Astrocyte (in vitro differentiated cells and primary cell): ENCODE measurements around the gene PLD1. TPM values are rescaled to one million over a fixed set of nuclear protein-coding genes. Genes with fewer than 3 reads are reported as not detected.

ENCODE experiments used
- DNase-seq: peaks from one replicate; pipeline ENCODE4 v3.0.0-alpha.2; 2010; ENCODE audit warnings: low read depth
- FAIRE-seq: peaks from 2 replicates; lab custom pipeline; 2011; peaks lifted over from hg19 to GRCh38; lab: Jason Lieb, UNC
- H2AFZ ChIP-seq: 2 replicates; pipeline ENCODE4 v1.6.0; 2012; ENCODE audit warnings: low read depth, low read length, inconsistent platforms
- H3K27ac ChIP-seq: 2 replicates; pipeline ENCODE4 v1.5.1; 2011; ENCODE audit warnings: low read depth, low read length, inconsistent platforms
- H3K27me3 ChIP-seq: 2 replicates; pipeline ENCODE4 v1.6.0; 2011; ENCODE audit warnings: low read length, inconsistent platforms; ENCODE audit not compliant: insufficient read depth
- H3K36me3 ChIP-seq: 2 replicates; pipeline ENCODE4 v1.5.1; 2011; ENCODE audit warnings: low read length, inconsistent platforms; ENCODE audit not compliant: insufficient read depth
- H3K4me1 ChIP-seq: 2 replicates; pipeline ENCODE4 v1.5.1; 2011; ENCODE audit warnings: low read length, inconsistent platforms; ENCODE audit not compliant: insufficient read depth
- H3K4me2 ChIP-seq: 2 replicates; pipeline ENCODE4 v1.6.0; 2012; ENCODE audit warnings: low read length, inconsistent platforms
- H3K4me3 ChIP-seq: 2 replicates; pipeline ENCODE4 v1.5.1; 2011; ENCODE audit warnings: low read depth, mild to moderate bottlenecking, low read length, inconsistent platforms; ENCODE audit not compliant: insufficient read depth
- H3K79me2 ChIP-seq: 2 replicates; pipeline ENCODE4 v1.6.0; 2012; ENCODE audit warnings: mild to moderate bottlenecking, low read length, inconsistent platforms; ENCODE audit not compliant: insufficient read depth
- H3K9ac ChIP-seq: 2 replicates; pipeline ENCODE4 v1.6.0; 2012; ENCODE audit warnings: mild to moderate bottlenecking, low read length, inconsistent platforms
- H3K9me3 ChIP-seq: 2 replicates; pipeline ENCODE4 v1.5.1; 2012; ENCODE audit warnings: low read depth, mild to moderate bottlenecking, low read length, inconsistent platforms; ENCODE audit not compliant: insufficient read depth
- H4K20me1 ChIP-seq: 2 replicates; pipeline ENCODE4 v1.6.0; 2012; ENCODE audit warnings: low read length, inconsistent platforms; ENCODE audit not compliant: insufficient read depth
- H3K27ac Mint-ChIP-seq: one replicate; pipeline ENCODE4 v1.8.0; 2021; ENCODE audit warnings: mild to moderate bottlenecking, mixed read lengths; ENCODE audit not compliant: unreplicated experiment
- H3K27me3 Mint-ChIP-seq: one replicate; pipeline ENCODE4 v1.8.0; 2021; ENCODE audit warnings: low read depth, mixed read lengths; ENCODE audit not compliant: unreplicated experiment
- H3K36me3 Mint-ChIP-seq: one replicate; pipeline ENCODE4 v1.8.0; 2021; ENCODE audit warnings: low read depth, mixed read lengths; ENCODE audit not compliant: unreplicated experiment
- H3K4me1 Mint-ChIP-seq: one replicate; pipeline ENCODE4 v1.8.0; 2021; ENCODE audit warnings: low read depth, mixed read lengths; ENCODE audit not compliant: unreplicated experiment
- H3K4me3 Mint-ChIP-seq: one replicate; pipeline ENCODE4 v1.8.0; 2021; ENCODE audit warnings: mild to moderate bottlenecking, moderate library complexity, mixed read lengths; ENCODE audit not compliant: unreplicated experiment
- H3K9me3 Mint-ChIP-seq: one replicate; pipeline ENCODE4 v1.8.0; 2021; ENCODE audit warnings: mild to moderate bottlenecking, mixed read lengths; ENCODE audit not compliant: unreplicated experiment
- CTCF ChIP-seq: IDR thresholded peaks from 2 replicates; pipeline ENCODE4 v1.5.1; 2011; ENCODE audit warnings: low read depth, mild to moderate bottlenecking, inconsistent platforms, low read length, moderate library complexity; ENCODE audit not compliant: insufficient read depth
- EZH2 ChIP-seq: IDR thresholded peaks from 2 replicates; pipeline ENCODE4 v1.6.1; 2012; ENCODE audit warnings: mild to moderate bottlenecking, low read length, inconsistent platforms; ENCODE audit not compliant: insufficient read depth
- total RNA-seq: library from RNA; stranded (reverse); gene quantifications from 2 replicates; pipeline ENCODE4 v1.2.1, GENCODE V29; 2021

Gene PLD1
- total RNA-seq, 1 donor from 2014 or later, result 21.5 TPM

DNA sequence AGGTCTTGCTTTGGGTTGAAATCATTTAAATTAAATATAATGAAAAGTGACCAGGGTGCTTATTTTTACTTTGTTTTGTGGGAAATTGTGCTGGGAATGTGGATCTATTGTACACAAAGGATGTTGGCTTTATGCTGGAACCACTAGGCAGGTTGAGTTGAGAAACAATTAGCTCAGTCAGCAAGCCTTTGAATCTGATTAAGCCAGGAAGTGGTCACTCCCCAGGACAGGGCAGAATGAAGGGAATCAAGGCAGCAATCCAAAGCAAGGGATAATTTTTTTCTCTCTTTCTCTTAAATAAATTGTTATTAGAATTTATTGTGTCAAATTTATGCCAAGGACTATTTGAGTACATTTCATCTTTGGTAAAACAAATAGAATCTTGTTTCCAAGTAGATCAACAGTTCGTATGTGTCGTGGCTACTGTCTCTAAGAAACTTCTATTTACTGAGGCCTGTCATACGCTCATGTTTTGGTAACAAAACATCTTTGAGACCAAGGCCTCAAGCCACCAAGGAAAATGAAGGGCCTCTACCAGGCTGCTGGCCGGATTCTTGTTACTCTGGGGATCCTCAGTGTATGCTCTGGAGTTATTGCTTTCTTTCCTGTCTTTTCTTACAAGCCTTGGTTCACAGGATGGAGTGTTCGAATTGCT lies 32.7 kb upstream of the PLD1 start, which contains the start of gene TMEM212:
Gene TMEM212, plus strand, starts transcription at position 486 of the 655 bp plus-strand sequence. Its CDS starts 35 bp downstream, at position 521.
- no peaks in the 10 kb centered on the region for H3K27me3 Mint-ChIP-seq
- peaks cover 56% of the 10 kb centered on the region for H3K4me1 Mint-ChIP-seq
- H4K20me1 ChIP-seq, result no peaks in the 10 kb centered on the region
- H3K27ac ChIP-seq, result peak within 1 kb of the TSS; percentile 17
- no peaks in the 10 kb centered on the region for H3K27me3 ChIP-seq
- peaks cover 38% of the 10 kb centered on the region for H3K4me1 ChIP-seq
- H3K9ac ChIP-seq, result no peak within 1 kb of the TSS
- peak within 1 kb of the TSS; percentile 37 for H2AFZ ChIP-seq
- H3K4me3 Mint-ChIP-seq, result no peak within 1 kb of the TSS
- no peaks in the 10 kb centered on the region for H3K36me3 ChIP-seq
- no peaks in the 10 kb centered on the region for H3K9me3 Mint-ChIP-seq
- H3K36me3 Mint-ChIP-seq, result peaks cover 3% of the 10 kb centered on the region
- no peak within 1 kb of the TSS for H3K4me3 ChIP-seq
- no peak within 1 kb of the TSS for H3K4me2 ChIP-seq
- TF ChIP-seq CTCF (no peak), EZH2 (no peak)
- peak within 1 kb of the TSS; percentile 96 for H3K27ac Mint-ChIP-seq
- no peak for FAIRE-seq
- H3K9me3 ChIP-seq, result no peaks in the 10 kb centered on the region
- DNase-seq, result peak; percentile 81
- H3K79me2 ChIP-seq, result no peaks in the 10 kb centered on the region

DNA sequence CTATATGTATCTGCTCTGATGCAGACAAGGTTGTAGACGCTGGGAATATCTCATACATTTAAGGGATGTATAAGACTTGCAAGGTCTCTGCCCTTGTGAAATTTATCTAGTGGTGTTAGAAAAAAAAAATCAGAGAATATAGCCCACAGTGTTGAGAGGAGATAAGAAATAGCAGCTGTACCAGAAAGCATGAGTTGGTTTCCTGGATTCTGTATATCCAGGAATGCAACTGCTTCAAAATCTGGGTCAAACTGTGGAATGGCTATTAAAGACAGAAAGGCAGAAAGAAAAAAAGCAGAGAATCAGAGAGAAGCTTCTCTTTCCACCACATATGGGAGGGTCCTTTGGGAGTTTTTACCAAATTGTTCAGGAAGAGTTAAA lies 31.3 kb upstream of the PLD1 start:
- no peak for FAIRE-seq

More for the DNA sequence above, 31.3 kb upstream of the PLD1 start:
- H3K36me3 Mint-ChIP-seq, result peaks cover 3% of the 10 kb centered on the region
- H3K4me1 Mint-ChIP-seq, result peaks cover 47% of the 10 kb centered on the region
- TF ChIP-seq CTCF (no peak), EZH2 (no peak)
- Histone ChIP-seq H3K36me3 (no peaks in the 10 kb centered on the region), H3K27me3 (no peaks in the 10 kb centered on the region), H3K9ac (no peak overlapping the region), H3K79me2 (no peaks in the 10 kb centered on the region), H2AFZ (no peak overlapping the region), H4K20me1 (no peaks in the 10 kb centered on the region), H3K27ac (no peak overlapping the region), H3K9me3 (no peaks in the 10 kb centered on the region), H3K4me3 (no peak overlapping the region), H3K4me2 (peak overlapping the region; percentile 9), H3K4me1 (peaks cover 37% of the 10 kb centered on the region)
- no peaks in the 10 kb centered on the region for H3K27me3 Mint-ChIP-seq
- H3K27ac Mint-ChIP-seq, result peak overlapping the region; percentile 23
- no peaks in the 10 kb centered on the region for H3K9me3 Mint-ChIP-seq
- peak; percentile 75 for DNase-seq
- H3K4me3 Mint-ChIP-seq, result no peak overlapping the region
